Keratinocyte (primary cell): ENCODE measurements around the gene OR2AG2. TPM values are rescaled to one million over a fixed set of nuclear protein-coding genes. Genes with fewer than 3 reads are reported as not detected.

ENCODE experiments used
- DNase-seq: peaks from one replicate; pipeline ENCODE4 v3.0.0-alpha.2; 2011; ENCODE audit warnings: low read depth, missing footprints, low spot score
- FAIRE-seq: peaks from 2 replicates; lab custom pipeline; 2011; peaks lifted over from hg19 to GRCh38; lab: Jason Lieb, UNC
- H2AFZ ChIP-seq: 2 replicates; pipeline ENCODE4 v1.6.0; 2012; ENCODE audit warnings: low read length, control low read depth, inconsistent platforms; ENCODE audit not compliant: control insufficient read depth
- H3K27ac ChIP-seq: 2 replicates; pipeline ENCODE4 v1.5.1; 2011; ENCODE audit warnings: low read length; ENCODE audit not compliant: control insufficient read depth, insufficient read depth
- H3K27me3 ChIP-seq: 3 replicates; pipeline ENCODE4 v1.6.0; 2011; ENCODE audit warnings: low read length; ENCODE audit not compliant: control insufficient read depth, insufficient read depth; ENCODE audit errors: extremely low read depth
- H3K36me3 ChIP-seq, 2 experiments: 2 replicates in 1 of 2; 3 replicates in 1 of 2; pipeline ENCODE4 v1.5.1; 2011; ENCODE audit warnings: low read length in 2 of 2, mild to moderate bottlenecking in 1 of 2; ENCODE audit not compliant: control insufficient read depth in 2 of 2, insufficient read depth in 2 of 2; ENCODE audit errors: extremely low read depth in 1 of 2
- H3K4me1 ChIP-seq: 3 replicates; pipeline ENCODE4 v1.5.1; 2011; ENCODE audit warnings: low read length; ENCODE audit not compliant: control insufficient read depth, insufficient read depth; ENCODE audit errors: extremely low read depth
- H3K4me2 ChIP-seq: 3 replicates; pipeline ENCODE4 v1.6.0; 2011; ENCODE audit warnings: low read depth, low read length; ENCODE audit not compliant: control insufficient read depth, insufficient read depth; ENCODE audit errors: extremely low read depth
- H3K4me3 ChIP-seq, 3 experiments: fragments of 200-600 bp in 1 of 3; sonication (generic) in 1 of 3; 2 replicates in 2 of 3; 3 replicates in 1 of 3; pipeline ENCODE4 v1.5.1; 2011 to 2016; ENCODE audit warnings: low read length in 3 of 3, mild to moderate bottlenecking in 3 of 3, control low read depth in 2 of 3, inconsistent platforms in 1 of 3, low read depth in 1 of 3, mixed read lengths in 1 of 3, mixed run types in 1 of 3, moderate library complexity in 1 of 3; ENCODE audit not compliant: control insufficient read depth in 2 of 3, insufficient read depth in 2 of 3; ENCODE audit errors: extremely low read depth in 1 of 3
- H3K79me2 ChIP-seq: 2 replicates; pipeline ENCODE4 v1.6.0; 2012; ENCODE audit warnings: low read length; ENCODE audit not compliant: control insufficient read depth, insufficient read depth
- H3K9ac ChIP-seq: 3 replicates; pipeline ENCODE4 v1.6.0; 2011; ENCODE audit warnings: low read length; ENCODE audit not compliant: control insufficient read depth, insufficient read depth; ENCODE audit errors: extremely low read depth
- H3K9me1 ChIP-seq: 3 replicates; pipeline ENCODE4 v1.6.0; 2011; ENCODE audit warnings: low read length; ENCODE audit not compliant: control insufficient read depth, insufficient read depth; ENCODE audit errors: extremely low read depth
- H3K9me3 ChIP-seq: 2 replicates; pipeline ENCODE4 v1.5.1; 2012; ENCODE audit warnings: low read depth, low read length; ENCODE audit not compliant: control insufficient read depth
- H4K20me1 ChIP-seq: 3 replicates; pipeline ENCODE4 v1.6.0; 2011; ENCODE audit warnings: low read length; ENCODE audit not compliant: control insufficient read depth, insufficient read depth; ENCODE audit errors: extremely low read depth
- CTCF ChIP-seq, 3 experiments: IDR thresholded peaks in 1 of 3; conservative IDR thresholded peaks in 1 of 3; optimal IDR thresholded peaks in 1 of 3; 2 replicates in 2 of 3; 3 replicates in 1 of 3; pipeline versions ENCODE3 to v1.5.1; 2011; ENCODE audit warnings: low read length in 3 of 3, mild to moderate bottlenecking in 3 of 3, moderate library complexity in 2 of 3, control low read depth in 1 of 3, inconsistent platforms in 1 of 3; ENCODE audit not compliant: insufficient read depth in 2 of 3; ENCODE audit errors: extremely low read depth in 1 of 3
- EZH2 ChIP-seq: IDR thresholded peaks from one replicate; pipeline ENCODE4 v1.6.1; 2012; ENCODE audit warnings: inconsistent platforms, mild to moderate bottlenecking, low read length, moderate library complexity
- dilution Hi-C: fragments of 300-500 bp; cut with MboI; formaldehyde crosslinking; loops from one replicate; pipeline ENCODE4 v1.7.0; 2020; ENCODE audit warnings: low sequenced_read_pairs; ENCODE audit not compliant: extremely low pct_ligation_motif_present
- polyA plus RNA-seq, 5 experiments: library from polyadenylated mRNA; depleted of rRNA in 3 of 5; stranded (reverse) in 3 of 5; stranded (forward) in 1 of 5; unstranded in 1 of 5; fragments of >200 nt; gene quantifications; 1 replicate in 1 of 5; 2 replicates in 3 of 5; 3 replicates in 1 of 5; pipeline versions ENCODE4 v1.2.1 to v1.2.3, GENCODE V29; 2011 to 2012; ENCODE audit warnings: missing spikeins in 2 of 5, low read depth in 1 of 5, low replicate concordance in 1 of 5

OR2AG2 gene
- polyA plus RNA-seq, 1 donor (not counting 4 experiments of a cell fraction or from before 2014, with no cell fraction given): 0.04 TPM

GRCh38 chr11:6746086-6746618, 25.6 kb downstream of the OR2AG2 start:
- H3K9me3 ChIP-seq: no peaks in the 10 kb centered on the region
- H3K4me1 ChIP-seq: no peaks in the 10 kb centered on the region
- DNase-seq (no peak), FAIRE-seq (no peak)
- H3K27ac ChIP-seq: no peak overlapping the region
- H3K36me3 ChIP-seq: no peaks in the 10 kb centered on the region
- no peaks in the 10 kb centered on the region for H4K20me1 ChIP-seq
- no peak overlapping the region for H3K9ac ChIP-seq
- H3K27me3 ChIP-seq: no peaks in the 10 kb centered on the region
- dilution Hi-C loops: no loop called here
- TF ChIP-seq CTCF (optimal IDR thresholded peaks at IDR 0.05 in 1 of 3, IDR thresholded peaks at IDR 0.05 in 1 of 3, conservative IDR thresholded peaks at IDR 0.05 in 1 of 3; ENCODE audit: extremely low read depth in 1 of 3, insufficient read depth in 2 of 3, low read length in 3 of 3): no peak
- no peak for TF ChIP-seq EZH2
- no peaks in the 10 kb centered on the region for H3K79me2 ChIP-seq
- no peak overlapping the region for H2AFZ ChIP-seq
- no peak overlapping the region for H3K4me3 ChIP-seq
- H3K4me2 ChIP-seq: no peak overlapping the region
- H3K9me1 ChIP-seq: no peaks in the 10 kb centered on the region

- no peaks in the 10 kb centered on the region for H3K36me3 ChIP-seq
- DNase-seq (no peak), FAIRE-seq (no peak)
- H3K79me2 ChIP-seq: no peaks in the 10 kb centered on the region
- no peaks in the 10 kb centered on the region for H4K20me1 ChIP-seq
- no peak overlapping the region for H2AFZ ChIP-seq
- H3K4me1 ChIP-seq: no peaks in the 10 kb centered on the region
- dilution Hi-C loops: no loop called here
- H3K9me3 ChIP-seq: no peaks in the 10 kb centered on the region
- no peak overlapping the region for H3K9ac ChIP-seq
- no peak overlapping the region for H3K27ac ChIP-seq
- H3K9me1 ChIP-seq: no peaks in the 10 kb centered on the region
- no peak overlapping the region for H3K4me3 ChIP-seq
- TF ChIP-seq EZH2 (no peak), CTCF (optimal IDR thresholded peaks at IDR 0.05 in 1 of 3, IDR thresholded peaks at IDR 0.05 in 1 of 3, conservative IDR thresholded peaks at IDR 0.05 in 1 of 3; ENCODE audit: extremely low read depth in 1 of 3, insufficient read depth in 2 of 3, low read length in 3 of 3) (no peak)
- H3K4me2 ChIP-seq: no peak overlapping the region
- H3K27me3 ChIP-seq: no peaks in the 10 kb centered on the region
Measured at GRCh38 chr11:6745465-6746015, 26.2 kb downstream of the OR2AG2 start.
